ENCODE measurements around the gene HIRA.
A peak's percentile ranks its signal among the peaks of the same experiment; 100 is the strongest.

HIRA gene

GRCh38 chr22:19479355-19480172 lies 48.0 kb upstream of the HIRA start, which contains the start of gene CDC45:
Gene CDC45, plus strand, starts transcription at chr22:19479920. Its CDS starts 49 bp downstream, at chr22:19479969.
- H3K27ac ChIP-seq (ENCODE audit: low read length): peak within 1 kb of the TSS; percentile 100
- H3K9me3 ChIP-seq (ENCODE audit: insufficient read depth, low read length, severe bottlenecking): no peaks in the 10 kb centered on the region
- peaks cover 58% of the 10 kb centered on the region for H3K36me3 ChIP-seq (ENCODE audit: insufficient read depth, low read length)
- H3K27me3 ChIP-seq (ENCODE audit: insufficient read depth, low read length, poor library complexity): no peaks in the 10 kb centered on the region
- peaks cover 88% of the 10 kb centered on the region for H3K79me2 ChIP-seq (ENCODE audit: insufficient read depth, low read length)
- DNase-seq: peak; percentile 97
- peaks cover 62% of the 10 kb centered on the region for H4K20me1 ChIP-seq (ENCODE audit: insufficient read depth, low read length)
- ATAC-seq (ENCODE audit: insufficient read depth, low read depth): peak; percentile 91
- TF ChIP-seq EZH2 (IDR thresholded peaks at IDR 0.05; ENCODE audit: borderline replicate concordance, low read depth, low read length, severe bottlenecking) (no peak), CTCF (IDR thresholded peaks at IDR 0.05; ENCODE audit: borderline replicate concordance, extremely low read depth, low read length, poor library complexity, severe bottlenecking) (peak; percentile 5)
- peak within 1 kb of the TSS; percentile 79 for H3K9ac ChIP-seq (ENCODE audit: low read depth, low read length)
- peak within 1 kb of the TSS; percentile 93 for H3K4me2 ChIP-seq (ENCODE audit: insufficient read depth, low read length)
- peak within 1 kb of the TSS; percentile 52 to 98 for H3K4me3 ChIP-seq (ENCODE audit: low read depth in 1 of 2, low read length in 2 of 2)
- peaks cover 53% of the 10 kb centered on the region for H3K4me1 ChIP-seq (ENCODE audit: insufficient read depth, low read length)
- H2AFZ ChIP-seq (ENCODE audit: low read depth, low read length): peak within 1 kb of the TSS; percentile 98

- no peaks in the 10 kb centered on the region for H3K27me3 ChIP-seq (ENCODE audit: insufficient read depth, low read length, poor library complexity)
- H3K36me3 ChIP-seq (ENCODE audit: insufficient read depth, low read length): peaks cover 55% of the 10 kb centered on the region
- ATAC-seq (ENCODE audit: insufficient read depth, low read depth) (peak; percentile 64), DNase-seq (peak; percentile 85)
- peaks cover 47% of the 10 kb centered on the region for H3K4me1 ChIP-seq (ENCODE audit: insufficient read depth, low read length)
- peak within 1 kb of the TSS; percentile 93 for H3K4me2 ChIP-seq (ENCODE audit: insufficient read depth, low read length)
- peak within 1 kb of the TSS; percentile 79 for H3K9ac ChIP-seq (ENCODE audit: low read depth, low read length)
- H4K20me1 ChIP-seq (ENCODE audit: insufficient read depth, low read length): peaks cover 59% of the 10 kb centered on the region
- peak within 1 kb of the TSS; percentile 98 for H2AFZ ChIP-seq (ENCODE audit: low read depth, low read length)
- no peak for TF ChIP-seq EZH2 (IDR thresholded peaks at IDR 0.05; ENCODE audit: borderline replicate concordance, low read depth, low read length, severe bottlenecking)
- TF ChIP-seq CTCF (IDR thresholded peaks at IDR 0.05; ENCODE audit: borderline replicate concordance, extremely low read depth, low read length, poor library complexity, severe bottlenecking): no peak
- peak within 1 kb of the TSS; percentile 52 to 98 for H3K4me3 ChIP-seq (ENCODE audit: low read depth in 1 of 2, low read length in 2 of 2)
- no peaks in the 10 kb centered on the region for H3K9me3 ChIP-seq (ENCODE audit: insufficient read depth, low read length, severe bottlenecking)
- H3K27ac ChIP-seq (ENCODE audit: low read length): peak within 1 kb of the TSS; percentile 100
- peaks cover 86% of the 10 kb centered on the region for H3K79me2 ChIP-seq (ENCODE audit: insufficient read depth, low read length)
Observed at GRCh38 chr22:19478901-19479354, 47.4 kb upstream of the HIRA start, which contains the start of gene UFD1. Gene UFD1, minus strand, starts transcription at chr22:19479193. Its CDS starts 108 bp downstream, at chr22:19479085.

- H3K27me3 ChIP-seq (ENCODE audit: insufficient read depth, low read length, poor library complexity): no peaks in the 10 kb centered on the region
- H4K20me1 ChIP-seq (ENCODE audit: insufficient read depth, low read length): peaks cover 63% of the 10 kb centered on the region
- peaks cover 55% of the 10 kb centered on the region for H3K36me3 ChIP-seq (ENCODE audit: insufficient read depth, low read length)
- peaks cover 43% of the 10 kb centered on the region for H3K4me1 ChIP-seq (ENCODE audit: insufficient read depth, low read length)
- H3K9ac ChIP-seq (ENCODE audit: low read depth, low read length): peak overlapping the region; percentile 79
- TF ChIP-seq EZH2 (IDR thresholded peaks at IDR 0.05; ENCODE audit: borderline replicate concordance, low read depth, low read length, severe bottlenecking) (no peak), CTCF (IDR thresholded peaks at IDR 0.05; ENCODE audit: borderline replicate concordance, extremely low read depth, low read length, poor library complexity, severe bottlenecking) (no peak)
- H3K9me3 ChIP-seq (ENCODE audit: insufficient read depth, low read length, severe bottlenecking): no peaks in the 10 kb centered on the region
- peaks cover 86% of the 10 kb centered on the region for H3K79me2 ChIP-seq (ENCODE audit: insufficient read depth, low read length)
- DNase-seq (peak; percentile 20), ATAC-seq (ENCODE audit: insufficient read depth, low read depth) (no peak)
- peak overlapping the region; percentile 93 for H3K4me2 ChIP-seq (ENCODE audit: insufficient read depth, low read length)
- H3K27ac ChIP-seq (ENCODE audit: low read length): peak overlapping the region; percentile 100
- peak overlapping the region; percentile 98 for H2AFZ ChIP-seq (ENCODE audit: low read depth, low read length)
- H3K4me3 ChIP-seq (ENCODE audit: low read depth in 1 of 2, low read length in 2 of 2): peak overlapping the region; percentile 52 to 98
Observed at GRCh38 chr22:19478045-19478900, 46.7 kb upstream of the HIRA start.

Data from DND-41 (cell line).